Calu3 (cell line): ENCODE measurements around the gene ADPRH. TPM values are rescaled to one million over a fixed set of nuclear protein-coding genes. Genes with fewer than 3 reads are reported as not detected.

Source experiments
- BruUV-seq: library from RNA; stranded (reverse); fragments of 400-500 nt; replicated peaks from 2 replicates; lab custom pipeline; 2021; lab: Mats Ljungman, UMichigan
- CTCF ChIA-PET: fragments of 300-600 bp; sonication (Branson Sonifier 250); formaldehyde crosslinking; loops from one replicate; lab custom pipeline; 2022; ENCODE audit warnings: antibody characterized with exemption; lab: Charles Lee
- DNase-seq: peaks from one replicate; pipeline ENCODE4 v3.0.0; 2022
- H3K27ac Mint-ChIP-seq: one replicate; pipeline ENCODE4 v1.8.0; 2022; ENCODE audit warnings: mixed read lengths; ENCODE audit not compliant: unreplicated experiment
- H3K27me3 Mint-ChIP-seq: one replicate; pipeline ENCODE4 v1.8.0; 2022; ENCODE audit warnings: mixed read lengths; ENCODE audit not compliant: unreplicated experiment
- H3K36me3 Mint-ChIP-seq: one replicate; pipeline ENCODE4 v1.8.0; 2022; ENCODE audit warnings: mild to moderate bottlenecking, moderate library complexity, mixed read lengths; ENCODE audit not compliant: insufficient read depth, unreplicated experiment
- H3K4me1 Mint-ChIP-seq: one replicate; pipeline ENCODE4 v1.8.0; 2022; ENCODE audit warnings: mild to moderate bottlenecking, low read depth, mixed read lengths; ENCODE audit not compliant: unreplicated experiment
- H3K4me3 Mint-ChIP-seq: one replicate; pipeline ENCODE4 v1.8.0; 2022; ENCODE audit warnings: mild to moderate bottlenecking, low read depth, moderate library complexity, mixed read lengths; ENCODE audit not compliant: unreplicated experiment
- H3K9me3 Mint-ChIP-seq: one replicate; pipeline ENCODE4 v1.8.0; 2022; ENCODE audit warnings: low read depth, mixed read lengths; ENCODE audit not compliant: unreplicated experiment
- CTCF ChIP-seq: fragments of 200-600 bp; IDR thresholded peaks from one replicate; pipeline ENCODE4 v1.8.0; 2022; ENCODE audit warnings: antibody characterized with exemption; ENCODE audit not compliant: unreplicated experiment
- intact Hi-C: fragments of 100-400 bp; cut with micrococcal nuclease; formaldehyde crosslinking; loops from one replicate; pipeline ENCODE4 v1.10.0; 2022; ENCODE audit not compliant: unreplicated experiment
- total RNA-seq: library from RNA; stranded (reverse); gene quantifications from 2 replicates; pipeline ENCODE4 v1.2.3, GENCODE V29; 2022

The ADPRH gene
- total RNA-seq, 1 experiment from 2014 or later = 2.4 TPM

GRCh38 chr3:119636891-119637611, 57.8 kb downstream of the ADPRH start:
- Mint-ChIP-seq H3K4me1 (no peaks in the 10 kb centered on the region), H3K9me3 (no peaks in the 10 kb centered on the region), H3K27me3 (no peaks in the 10 kb centered on the region), H3K4me3 (no peak overlapping the region), H3K36me3 (no peaks in the 10 kb centered on the region), H3K27ac (no peak overlapping the region)
- no peak for DNase-seq
- intact Hi-C loops = no loop called here
- TF ChIP-seq CTCF = no peak
- CTCF ChIA-PET = no interaction called here
- BruUV-seq = no TSS peak

GRCh38 chr3:119637679-119638477, 58.6 kb downstream of the ADPRH start:
- CTCF ChIA-PET = no interaction called here
- intact Hi-C loops = no loop called here
- H3K27ac Mint-ChIP-seq = no peak overlapping the region
- DNase-seq = no peak
- no peak for TF ChIP-seq CTCF
- H3K4me3 Mint-ChIP-seq = no peak overlapping the region
- no peaks in the 10 kb centered on the region for H3K4me1 Mint-ChIP-seq
- no peaks in the 10 kb centered on the region for H3K9me3 Mint-ChIP-seq
- no TSS peak for BruUV-seq
- H3K36me3 Mint-ChIP-seq = no peaks in the 10 kb centered on the region
- H3K27me3 Mint-ChIP-seq = no peaks in the 10 kb centered on the region

Other genes with a start within 250 kb of the ADPRH start
- 48.6 and 54.3 TPM in 2 replicates for gene TMEM39A, start 115.9 kb upstream of the ADPRH start, total RNA-seq
- gene POGLUT1, start 110.5 kb upstream of the ADPRH start, total RNA-seq = 10.3 and 13.3 TPM in 2 replicates
- 82.1 and 84.1 TPM in 2 replicates for gene TIMMDC1, start 80.9 kb upstream of the ADPRH start, total RNA-seq
- not detected in 2 replicates for gene CD80, start 19.9 kb upstream of the ADPRH start, total RNA-seq
- gene PLA1A, start 18.4 kb downstream of the ADPRH start, total RNA-seq = 0.81 and 0.99 TPM in 2 replicates
- gene POPDC2, start 81.1 kb downstream of the ADPRH start, total RNA-seq = 0.80 and 1.0 TPM in 2 replicates
- gene COX17, start 97.9 kb downstream of the ADPRH start, total RNA-seq = 48.4 and 51.3 TPM in 2 replicates
- gene CFAP91, start 123.5 kb downstream of the ADPRH start, total RNA-seq = 1.5 and 2.2 TPM in 2 replicates
- 2.9 and 6.0 TPM in 2 replicates for gene NR1I2, start 202.6 kb downstream of the ADPRH start, total RNA-seq